ENCODE data around the gene EZR. TPM values are rescaled to one million over a fixed set of nuclear protein-coding genes. Genes with fewer than 3 reads are reported as not detected.

The EZR gene
- 54.4 and 55.1 TPM in 2 replicates for total RNA-seq (2013; cell fraction: nucleolus; rRNA removed)
- total RNA-seq (2014; rRNA removed), result 189 and 200 TPM in 2 replicates
- total RNA-seq (2014; rRNA removed; fragmentation: Illumina TruSeq; extraction: Trizol), result 155 and 160 TPM in 2 replicates
- 248 and 249 TPM in 2 replicates for total RNA-seq (2021)
- 148 TPM for polyA plus RNA-seq (2011; ENCODE audit: low read depth)
- polyA plus RNA-seq (2011; rRNA removed), result 93.4 and 128 TPM in 2 replicates
- polyA plus RNA-seq (2011; cell fraction: cytosol; rRNA removed), result 112 and 120 TPM in 2 replicates
- polyA plus RNA-seq (2011; cell fraction: nucleus; rRNA removed), result 120 and 221 TPM in 2 replicates
- 164 and 171 TPM in 2 replicates for polyA plus RNA-seq (2012)
- polyA plus RNA-seq (2014; fragmentation: Illumina TruSeq; extraction: Trizol), result 141 and 160 TPM in 2 replicates
- polyA plus RNA-seq (2014; fragmentation: Nextera tagmentation; extraction: Ambion mirVana), result 10 to 100 TPM; 79.1 to 98.6 TPM
- polyA plus RNA-seq (2014; rRNA removed), result 162 and 171 TPM in 2 replicates
- polyA plus RNA-seq (2016; fragmentation: Nextera tagmentation; extraction: Ambion mirVana), result 100 to 1,000 TPM; 277 to 282 TPM
- 93.4 and 100 TPM in 2 replicates for polyA minus RNA-seq (2011; rRNA and poly(A)+ RNA removed)
- 46.6 and 47.4 TPM in 2 replicates for polyA minus RNA-seq (2011; cell fraction: cytosol; rRNA and poly(A)+ RNA removed)
- 24.4 and 59.1 TPM in 2 replicates for polyA minus RNA-seq (2011; cell fraction: nucleus; rRNA and poly(A)+ RNA removed)
- Bru-seq, nascent RNA, result percentile 98 among the genes with signal in this experiment
- percentile 99 among the genes with signal in this experiment for BruChase-seq, experiment 1, labeled RNA remaining after a 6-hour chase
- percentile 98 among the genes with signal in this experiment for BruChase-seq, experiment 2, labeled RNA remaining after a 2-hour chase
- long read RNA-seq, experiment 1, transcript EZR-201 (13 exons, 3,068 nt), result minor isoform, 33 of 239 reads
- long read RNA-seq, experiment 1, transcript EZR-202 (14 exons, 3,096 nt), result major isoform, 128 of 239 reads
- long read RNA-seq, experiment 1, partial matches to known transcripts, result 51 of 239 reads
- long read RNA-seq, experiment 1, other reads (novel, unspliced or antisense), result 27 of 239 reads
- long read RNA-seq, experiment 2, transcript EZR-202 (14 exons, 3,096 nt), result major isoform, 197 of 593 reads
- long read RNA-seq, experiment 2, transcript EZR-201 (13 exons, 3,068 nt), result minor isoform, 33 of 593 reads
- long read RNA-seq, experiment 2, partial matches to known transcripts, result 318 of 593 reads
- long read RNA-seq, experiment 2, other reads (novel, unspliced or antisense), result 45 of 593 reads

DNA sequence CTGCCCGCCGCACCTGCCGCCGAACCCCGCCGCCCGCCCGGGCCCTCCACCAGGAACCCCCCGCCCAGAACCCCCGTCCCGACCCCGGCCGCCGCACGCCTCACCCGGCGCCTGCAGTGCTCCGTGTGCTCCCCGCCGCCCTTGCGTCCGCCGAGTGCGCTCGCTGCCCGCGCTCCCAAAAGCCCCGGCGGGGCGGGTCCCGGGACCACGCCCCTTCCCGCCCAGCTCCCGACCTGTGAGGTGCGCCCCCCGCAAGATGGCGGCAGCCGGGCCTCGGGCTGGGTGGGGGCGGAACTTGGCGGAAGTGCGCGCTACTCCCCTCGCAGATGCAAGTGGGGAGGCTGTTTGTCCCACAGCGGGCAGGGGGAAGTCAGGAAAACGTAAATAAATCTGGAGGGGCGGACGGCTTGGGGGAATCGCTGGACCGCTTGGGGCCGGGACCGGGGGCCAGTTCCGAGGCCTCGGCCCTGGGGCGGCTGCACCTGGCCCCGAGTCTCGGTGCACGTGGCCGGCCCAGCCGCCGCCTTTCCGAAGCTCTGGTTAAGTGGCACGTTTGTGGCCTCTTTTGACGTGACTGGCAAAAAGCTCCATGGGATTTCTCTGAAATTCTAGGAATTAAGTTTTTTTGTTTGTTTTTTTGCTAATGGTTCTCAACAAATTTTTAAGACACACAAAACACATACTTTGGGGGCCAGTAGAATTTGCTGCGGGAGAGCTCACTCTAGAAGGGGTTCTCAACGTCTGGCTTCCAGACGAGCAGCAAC, at the start of gene EZR:
Gene EZR, minus strand, starts transcription at position 156 of the 764 bp plus-strand sequence. CDS start 1,275 bp downstream, outside the sequence.
- peak within 1 kb of the TSS; percentile 91 for H2AFZ ChIP-seq (ENCODE audit: control insufficient read depth, low read depth, low read length)
- TSS peak; percentile 66 for BruUV-seq (replicated peaks)
- SMC1A ChIA-PET (ENCODE audit: uncharacterized antibody, unreplicated experiment), result interaction anchor here (0.7 to 3.5 kb wide), 9 partner anchors 8 to 140 kb away, joined by 3 to 14 read pairs (median 6); no protein-coding TSS in a partner anchor
- peaks cover 37% of the 10 kb centered on the region for H3K79me2 ChIP-seq (ENCODE audit: control insufficient read depth, insufficient read depth, low read length)
- peak within 1 kb of the TSS; percentile 66 for H3K27ac ChIP-seq (ENCODE audit: control insufficient read depth, insufficient read depth)
- peak within 1 kb of the TSS; percentile 46; the same call in 1 of the 2 replicates for H3K4me2 ChIP-seq (ENCODE audit: control insufficient read depth, insufficient read depth)
- RAD21 ChIA-PET (ENCODE audit: unreplicated experiment), result interaction anchor here (0.6 to 2.0 kb wide), 10 partner anchors 11 to 605 kb away, joined by 3 to 21 read pairs (median 4); partner anchors contain the start of gene TAGAP
- no peak for DNase-seq (ENCODE audit: low read depth, low spot score)
- H3K9ac ChIP-seq (ENCODE audit: control insufficient read depth, insufficient read depth, low read length), result peak within 1 kb of the TSS; percentile 85
- whole genome bisulfite sequencing (ENCODE audit: insufficient coverage, insufficient replicate concordance, low lambda C conversion rate, missing lambda C conversion rate), result 9% methylated on average over 40 of the region's 67 CpGs
- FAIRE-seq, result no peak
- peak within 1 kb of the TSS; percentile 82 for H3K4me3 ChIP-seq
- intact Hi-C loops (cut with micrococcal nuclease; ENCODE audit: unreplicated experiment) (loop anchor here (1.0 to 10.0 kb wide), 6 partner anchors 50 to 345 kb away; no protein-coding TSS in a partner anchor), in situ Hi-C loops (cut with MboI) (no loop called here)
- no peaks in the 10 kb centered on the region for H4K20me1 ChIP-seq (ENCODE audit: control insufficient read depth, insufficient read depth)
- POLR2A ChIA-PET, result interaction anchor here (0.6 to 1.3 kb wide), 11 partner anchors 9 to 612 kb away, joined by 3 to 11 read pairs (median 4); no protein-coding TSS in a partner anchor
- ATAC-seq, result peak; percentile 66
- H3K36me3 ChIP-seq (ENCODE audit: control insufficient read depth in 2 of 2, insufficient read depth in 2 of 2, low read length in 1 of 2), result peaks cover 0 to 5% of the 10 kb centered on the region in 2 experiments; a peak in 2 of 4 replicates
- CTCF ChIA-PET, result interaction anchor here (0.7 to 2.0 kb wide), 4 partner anchors 12 to 157 kb away, joined by 3 to 5 read pairs (median 4); no protein-coding TSS in a partner anchor
- no peaks in the 10 kb centered on the region for H3K27me3 ChIP-seq (replicated peaks in 1 of 2; ENCODE audit: control insufficient read depth in 2 of 2, insufficient read depth in 2 of 2, low read length in 1 of 2)
- H3K4me1 ChIP-seq (ENCODE audit: control insufficient read depth, insufficient read depth, low read length), result peaks cover 14% of the 10 kb centered on the region
- peaks cover 2% of the 10 kb centered on the region; the same call in 2 of the 3 replicates for H3K9me3 ChIP-seq (replicated peaks; ENCODE audit: control insufficient read depth, insufficient read depth, low read length)
- 0 out of 2 replicates have a peak, but pooled peaks have one; percentile 28 for TF ChIP-seq DPF2 (IDR thresholded peaks at IDR 0.05)
- no peak for TF ChIP-seq PAX5 (IDR thresholded peaks at IDR 0.05; ENCODE audit: borderline replicate concordance, low read depth, low read length)
- TF ChIP-seq RCOR1 (conservative IDR thresholded peaks at IDR 0.05; ENCODE audit: low read depth, low read length), result no peak
- TF ChIP-seq, protein P1, sequence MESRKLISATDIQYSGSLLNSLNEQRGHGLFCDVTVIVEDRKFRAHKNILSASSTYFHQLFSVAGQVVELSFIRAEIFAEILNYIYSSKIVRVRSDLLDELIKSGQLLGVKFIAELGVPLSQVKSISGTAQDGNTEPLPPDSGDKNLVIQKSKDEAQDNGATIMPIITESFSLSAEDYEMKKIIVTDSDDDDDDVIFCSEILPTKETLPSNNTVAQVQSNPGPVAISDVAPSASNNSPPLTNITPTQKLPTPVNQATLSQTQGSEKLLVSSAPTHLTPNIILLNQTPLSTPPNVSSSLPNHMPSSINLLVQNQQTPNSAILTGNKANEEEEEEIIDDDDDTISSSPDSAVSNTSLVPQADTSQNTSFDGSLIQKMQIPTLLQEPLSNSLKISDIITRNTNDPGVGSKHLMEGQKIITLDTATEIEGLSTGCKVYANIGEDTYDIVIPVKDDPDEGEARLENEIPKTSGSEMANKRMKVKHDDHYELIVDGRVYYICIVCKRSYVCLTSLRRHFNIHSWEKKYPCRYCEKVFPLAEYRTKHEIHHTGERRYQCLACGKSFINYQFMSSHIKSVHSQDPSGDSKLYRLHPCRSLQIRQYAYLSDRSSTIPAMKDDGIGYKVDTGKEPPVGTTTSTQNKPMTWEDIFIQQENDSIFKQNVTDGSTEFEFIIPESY (IDR thresholded peaks at IDR 0.05), result no peak
- TF ChIP-seq ZBED1 (IDR thresholded peaks at IDR 0.05; ENCODE audit: borderline replicate concordance), result no peak
- TF ChIP-seq ZNF24 (IDR thresholded peaks at IDR 0.05), result 0 out of 2 replicates have a peak, but pooled peaks have one; percentile 2
- TF ChIP-seq CREB1 (IDR thresholded peaks at IDR 0.05; ENCODE audit: low read depth), result 0 out of 2 replicates have a peak, but pooled peaks have one; percentile 8
- TF ChIP-seq BMI1 (IDR thresholded peaks at IDR 0.05; ENCODE audit: borderline replicate concordance), result no peak
- no peak for TF ChIP-seq ESRRA (IDR thresholded peaks at IDR 0.05; ENCODE audit: low read length)
- peak; percentile 11 for TF ChIP-seq BCL3 (IDR thresholded peaks at IDR 0.05; ENCODE audit: borderline replicate concordance, insufficient read depth, low read depth, low read length, poor library complexity, severe bottlenecking)
- peak; percentile 59 for TF ChIP-seq HDGF (IDR thresholded peaks at IDR 0.05)
- TF ChIP-seq RAD51 (IDR thresholded peaks at IDR 0.05), result no peak
- TF ChIP-seq WRNIP1 (IDR thresholded peaks at IDR 0.05; ENCODE audit: borderline replicate concordance, low read depth, low read length), result no peak
- peak; percentile 69 for TF ChIP-seq NBN (IDR thresholded peaks at IDR 0.05)
- peak; percentile 46; the same call in 1 of the 2 replicates for TF ChIP-seq SPI1 (IDR thresholded peaks at IDR 0.05; ENCODE audit: borderline replicate concordance, insufficient read depth, low read depth, low read length)
- TF ChIP-seq POLR2A (IDR thresholded peaks at IDR 0.05; ENCODE audit: low read depth, low read length), result peak; percentile 93
- TF ChIP-seq JUNB (IDR thresholded peaks at IDR 0.05), result no peak
